ENCODE data around the gene CCDC80.
A peak's percentile ranks its signal among the peaks of the same experiment; 100 is the strongest.
"Not testable (repeated sequence)": the region's sequence is repeated elsewhere in the genome, so short reads cannot be mapped to it uniquely, and the experiment has no call there.

CCDC80 gene

GRCh38 chr3:112670824-112671223 lies 29.9 kb upstream of the CCDC80 start:
- no peak overlapping the region for H3K4me3 ChIP-seq (ENCODE audit: low read depth, low read length)
- no peak for DNase-seq (ENCODE audit: low read depth)

- no peak overlapping the region for H3K4me3 ChIP-seq (ENCODE audit: low read depth, low read length)
These were observed 26.7 kb upstream of the CCDC80 start for GRCh38 chr3:112667599-112667998.

GRCh38 chr3:112665009-112665408 lies 24.1 kb upstream of the CCDC80 start:
- H3K4me3 ChIP-seq (ENCODE audit: low read depth, low read length); DNase-seq (ENCODE audit: low read depth): not testable (repeated sequence)

More at GRCh38 chr3:112667599-112667998, 26.7 kb upstream of the CCDC80 start:
- DNase-seq (ENCODE audit: low read depth), result no peak

GRCh38 chr3:112656043-112656442 lies 15.1 kb upstream of the CCDC80 start:
- H3K4me3 ChIP-seq (ENCODE audit: low read depth, low read length), result no peak overlapping the region
- no peak for DNase-seq (ENCODE audit: low read depth)

- no peak for DNase-seq (ENCODE audit: low read depth)
These were observed 14.0 kb upstream of the CCDC80 start for GRCh38 chr3:112654979-112655378.

GRCh38 chr3:112654492-112654891 lies 13.5 kb upstream of the CCDC80 start:
- no peak for DNase-seq (ENCODE audit: low read depth)
- H3K4me3 ChIP-seq (ENCODE audit: low read depth, low read length), result no peak overlapping the region

More at GRCh38 chr3:112654979-112655378, 14.0 kb upstream of the CCDC80 start:
- H3K4me3 ChIP-seq (ENCODE audit: low read depth, low read length), result no peak overlapping the region

GRCh38 chr3:112653881-112654300 lies 12.9 kb upstream of the CCDC80 start:
- H3K4me3 ChIP-seq (ENCODE audit: low read depth, low read length), result no peak overlapping the region
- DNase-seq (ENCODE audit: low read depth), result peak; percentile 93

- H3K4me3 ChIP-seq (ENCODE audit: low read depth, low read length), result no peak overlapping the region
- DNase-seq (ENCODE audit: low read depth), result peak; percentile 98
These were observed 12.4 kb upstream of the CCDC80 start for GRCh38 chr3:112653209-112653871.

- H3K4me3 ChIP-seq (ENCODE audit: low read depth, low read length), result no peak overlapping the region
- peak; percentile 68 for DNase-seq (ENCODE audit: low read depth)
These were observed 10.6 kb upstream of the CCDC80 start for GRCh38 chr3:112651516-112651915.

- no peak for DNase-seq (ENCODE audit: low read depth)
- H3K4me3 ChIP-seq (ENCODE audit: low read depth, low read length), result no peak overlapping the region
These were observed 10.1 kb upstream of the CCDC80 start for GRCh38 chr3:112651071-112651470.

- DNase-seq (ENCODE audit: low read depth), result no peak
- no peak overlapping the region for H3K4me3 ChIP-seq (ENCODE audit: low read depth, low read length)
These were observed 9.5 kb upstream of the CCDC80 start for GRCh38 chr3:112650482-112650881.

GRCh38 chr3:112649478-112649735 lies 8.5 kb upstream of the CCDC80 start:
- H3K4me3 ChIP-seq (ENCODE audit: low read depth, low read length), result no peak overlapping the region
- DNase-seq (ENCODE audit: low read depth), result peak; percentile 70

- peak; percentile 90 for DNase-seq (ENCODE audit: low read depth)
- no peak overlapping the region for H3K4me3 ChIP-seq (ENCODE audit: low read depth, low read length)
These were observed 6.2 kb upstream of the CCDC80 start for GRCh38 chr3:112647122-112647521.

GRCh38 chr3:112646623-112647022 lies 5.7 kb upstream of the CCDC80 start:
- no peak for DNase-seq (ENCODE audit: low read depth)
- H3K4me3 ChIP-seq (ENCODE audit: low read depth, low read length), result no peak overlapping the region

- no peak overlapping the region for H3K4me3 ChIP-seq (ENCODE audit: low read depth, low read length)
- DNase-seq (ENCODE audit: low read depth), result no peak
These were observed 3.5 kb upstream of the CCDC80 start for GRCh38 chr3:112644453-112644852.

GRCh38 chr3:112643621-112644240 lies 2.8 kb upstream of the CCDC80 start:
- H3K4me3 ChIP-seq (ENCODE audit: low read depth, low read length), result no peak overlapping the region
- no peak for DNase-seq (ENCODE audit: low read depth)

GRCh38 chr3:112642912-112643506 lies 2.1 kb upstream of the CCDC80 start:
- H3K4me3 ChIP-seq (ENCODE audit: low read depth, low read length), result no peak overlapping the region
- DNase-seq (ENCODE audit: low read depth), result peak; percentile 77

- H3K4me3 ChIP-seq (ENCODE audit: low read depth, low read length), result peak overlapping the region; percentile 74
- DNase-seq (ENCODE audit: low read depth), result peak; percentile 74
These were observed 540 bp downstream of the CCDC80 start for GRCh38 chr3:112640276-112640929.

GRCh38 chr3:112639455-112640225 lies 1.3 kb downstream of the CCDC80 start:
- H3K4me3 ChIP-seq (ENCODE audit: low read depth, low read length), result peak overlapping the region; percentile 74
- no peak for DNase-seq (ENCODE audit: low read depth)
